ENCODE data around the gene ARF4.

The ARF4 gene

DNA sequence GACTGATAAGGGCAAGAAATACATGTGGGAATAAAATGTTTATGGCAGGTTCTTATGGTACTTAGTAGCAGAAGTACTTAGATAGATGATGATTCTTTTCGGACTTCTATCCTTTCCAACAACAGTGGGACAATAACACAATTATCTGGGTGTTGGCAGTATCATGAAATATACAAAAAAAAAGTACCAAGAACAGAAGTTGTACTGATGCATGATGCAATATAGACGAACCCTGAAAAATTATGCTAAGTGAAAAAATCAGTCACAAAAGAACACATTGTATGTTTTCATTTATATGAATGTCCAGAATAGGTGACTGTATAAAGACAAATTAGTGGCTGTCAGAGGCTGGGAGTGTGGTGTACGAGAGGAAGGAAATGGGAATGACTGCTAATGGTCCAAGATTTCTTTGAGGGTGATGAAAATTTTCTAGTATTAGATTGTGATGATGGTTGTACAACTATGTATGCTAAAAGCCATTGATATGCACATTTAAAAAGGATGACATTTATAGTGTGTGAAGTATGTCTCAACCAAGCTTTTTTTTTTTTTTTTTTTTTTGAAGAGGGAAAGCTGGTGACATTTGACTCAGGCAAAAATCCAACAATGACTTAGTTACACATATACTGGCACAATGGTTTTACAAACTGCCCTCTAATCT lies 21.0 kb downstream of the ARF4 start:
- DNase-seq, result no peak

DNA sequence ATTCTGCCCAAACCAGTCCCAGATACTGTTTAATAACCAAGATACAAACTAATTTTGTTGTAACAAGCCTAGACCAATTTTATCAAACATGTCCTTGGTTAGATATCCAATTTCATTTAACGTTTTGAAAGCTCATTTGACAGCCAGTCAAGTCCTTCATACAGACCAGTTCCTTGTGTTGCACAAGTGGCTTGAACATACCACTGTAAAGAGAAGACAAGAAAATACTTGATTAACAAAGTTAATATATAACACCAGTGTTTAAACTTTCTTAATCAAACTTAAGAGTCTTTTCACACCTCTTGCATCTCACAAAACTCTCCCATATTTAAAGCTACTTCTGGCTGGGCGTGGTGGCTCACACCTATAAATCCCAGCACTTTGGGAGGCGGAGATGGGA lies 25.0 kb downstream of the ARF4 start:
- DNase-seq, result no peak

DNA sequence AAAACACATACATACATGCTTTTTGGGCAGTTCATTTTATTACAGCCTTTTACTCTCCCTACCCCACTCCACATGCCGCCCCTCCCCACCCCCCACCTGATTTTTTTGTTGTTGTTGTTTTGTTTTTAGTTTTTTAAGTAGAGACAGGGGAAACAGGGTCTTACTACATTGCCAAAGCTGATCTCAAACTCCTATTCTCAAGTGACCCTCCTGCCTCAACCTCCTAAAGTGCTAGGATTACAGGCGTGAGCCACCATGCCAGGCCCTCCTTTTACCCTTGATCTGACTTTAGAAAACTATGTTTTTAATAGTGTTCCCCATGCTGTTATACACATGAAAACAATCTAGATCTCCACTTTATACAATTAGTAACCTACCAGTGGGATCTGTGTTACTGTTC lies 26.3 kb downstream of the ARF4 start:
- no peak for DNase-seq

DNA sequence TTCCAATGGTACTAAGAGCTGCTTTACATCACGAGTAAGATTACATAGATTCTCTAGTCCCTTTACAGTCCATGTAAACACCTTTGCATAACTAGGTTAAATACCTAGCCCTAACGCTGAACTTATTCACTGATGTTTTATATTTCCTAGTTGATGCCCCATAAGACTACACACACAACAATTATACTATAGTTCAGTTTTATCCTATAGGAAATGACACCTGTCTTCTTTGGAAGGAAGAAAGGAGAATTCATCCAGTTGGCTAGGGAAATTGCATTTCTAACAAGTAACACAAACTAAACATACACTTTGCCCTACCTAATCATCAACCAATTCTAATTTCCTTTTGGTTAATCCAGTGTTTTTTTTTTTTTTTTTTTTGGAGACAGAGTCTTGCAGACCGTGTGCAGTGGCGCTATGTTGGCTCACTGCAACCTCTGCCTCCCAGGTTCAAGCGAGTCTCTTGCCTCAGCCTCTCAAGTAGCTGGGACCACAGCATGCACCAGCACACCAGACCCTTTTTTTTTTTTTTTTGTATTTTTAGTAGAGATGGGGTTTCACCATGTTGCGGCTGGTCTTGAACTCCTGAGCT lies 27.2 kb downstream of the ARF4 start:
- no peak for DNase-seq

DNA sequence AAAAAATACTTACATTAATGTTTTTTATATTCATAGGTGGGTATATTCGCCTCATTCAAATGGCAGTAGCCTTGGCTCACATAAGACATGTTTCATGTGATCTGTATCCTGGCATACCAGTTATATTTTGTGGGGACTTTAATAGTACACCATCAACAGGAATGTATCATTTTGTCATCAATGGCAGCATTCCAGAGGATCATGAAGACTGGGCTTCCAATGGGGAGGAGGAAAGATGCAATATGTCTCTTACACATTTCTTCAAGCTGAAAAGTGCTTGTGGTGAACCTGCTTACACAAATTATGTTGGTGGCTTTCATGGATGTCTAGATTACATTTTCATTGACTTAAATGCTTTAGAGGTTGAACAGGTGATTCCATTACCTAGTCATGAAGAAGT lies 37.6 kb downstream of the ARF4 start:
- DNase-seq, result no peak

DNA sequence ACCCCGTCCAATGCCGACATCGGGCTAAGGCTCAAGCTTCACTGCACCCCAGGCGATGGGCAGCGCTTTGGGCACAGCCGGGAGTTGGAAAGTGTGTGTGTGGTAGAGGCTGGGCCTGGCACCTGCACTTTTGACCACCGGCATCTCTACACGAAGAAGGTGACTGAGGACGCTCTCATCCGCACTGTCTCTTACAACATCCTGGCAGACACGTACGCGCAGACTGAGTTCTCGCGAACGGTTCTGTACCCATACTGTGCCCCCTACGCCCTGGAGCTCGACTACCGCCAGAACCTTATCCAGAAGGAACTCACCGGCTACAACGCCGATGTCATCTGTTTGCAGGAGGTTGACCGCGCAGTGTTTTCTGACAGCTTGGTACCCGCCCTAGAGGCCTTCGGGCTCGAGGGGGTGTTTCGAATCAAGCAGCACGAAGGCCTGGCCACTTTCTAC lies 40.0 kb downstream of the ARF4 start:
- peak; percentile 17 for DNase-seq

DNA sequence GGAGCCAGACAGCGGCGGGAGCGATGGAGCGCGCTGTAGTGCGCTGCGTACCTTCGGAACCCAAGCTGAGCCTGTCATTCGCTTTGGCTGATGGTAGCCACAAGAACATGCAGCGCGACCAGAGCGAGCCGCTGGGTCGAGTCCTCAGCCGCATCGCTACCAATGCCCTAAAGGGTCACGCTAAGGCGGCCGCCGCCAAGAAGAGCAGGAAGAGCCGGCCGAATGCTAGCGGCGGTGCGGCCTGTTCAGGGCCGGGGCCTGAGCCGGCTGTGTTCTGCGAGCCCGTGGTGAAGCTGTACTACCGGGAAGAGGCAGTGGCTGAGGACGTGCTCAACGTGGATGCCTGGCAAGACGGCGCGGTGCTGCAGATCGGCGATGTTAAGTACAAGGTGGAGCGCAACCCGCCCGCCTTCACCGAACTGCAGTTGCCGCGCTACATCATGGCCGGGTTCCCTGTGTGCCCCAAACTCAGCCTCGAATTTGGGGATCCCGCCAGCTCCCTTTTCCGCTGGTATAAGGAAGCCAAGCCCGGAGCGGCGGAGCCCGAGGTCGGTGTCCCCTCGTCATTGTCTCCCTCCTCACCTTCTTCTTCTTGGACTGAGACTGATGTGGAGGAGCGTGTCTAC lies 40.6 kb downstream of the ARF4 start:
- DNase-seq, result peak; percentile 11

DNA sequence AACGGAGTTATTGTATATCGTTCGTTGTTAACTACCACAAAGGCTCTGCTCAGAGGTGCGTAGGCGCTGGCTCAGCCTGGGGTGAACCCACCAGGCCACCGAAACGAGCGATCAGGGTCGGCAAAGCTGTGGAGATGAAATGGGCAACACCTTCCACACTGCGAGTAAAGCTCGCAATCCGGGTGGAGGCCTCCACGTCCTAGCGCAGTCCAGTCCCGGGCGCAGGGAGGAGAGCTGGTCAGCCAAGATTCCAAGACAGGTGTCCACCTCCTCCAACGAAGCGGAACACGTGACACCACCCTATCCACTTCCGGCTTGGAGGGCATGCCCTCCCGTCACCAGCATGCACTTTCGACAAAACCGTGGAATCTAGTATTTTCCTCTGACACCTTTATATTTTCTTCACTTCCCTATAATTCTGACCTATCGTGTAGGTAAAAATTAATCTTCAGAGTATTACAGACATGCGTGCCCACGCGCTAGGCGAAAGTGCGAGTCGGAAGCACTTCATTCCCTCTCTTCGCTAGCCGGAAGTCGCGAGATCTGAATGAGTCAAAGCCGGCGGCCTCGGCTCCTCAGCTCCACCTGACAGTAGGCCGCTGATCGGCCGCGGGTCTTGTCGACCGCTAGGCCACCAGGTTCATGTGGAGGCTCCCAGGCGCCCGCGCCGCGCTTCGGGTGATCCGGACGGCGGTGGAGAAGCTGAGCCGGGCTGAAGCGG lies 41.2 kb downstream of the ARF4 start, which contains the start of gene PDE12:
TSS of gene PDE12 (plus strand) at position 537 of the 721 bp plus-strand sequence. CDS start at position 643, 106 bp downstream.
- DNase-seq, result peak; percentile 75

DNA sequence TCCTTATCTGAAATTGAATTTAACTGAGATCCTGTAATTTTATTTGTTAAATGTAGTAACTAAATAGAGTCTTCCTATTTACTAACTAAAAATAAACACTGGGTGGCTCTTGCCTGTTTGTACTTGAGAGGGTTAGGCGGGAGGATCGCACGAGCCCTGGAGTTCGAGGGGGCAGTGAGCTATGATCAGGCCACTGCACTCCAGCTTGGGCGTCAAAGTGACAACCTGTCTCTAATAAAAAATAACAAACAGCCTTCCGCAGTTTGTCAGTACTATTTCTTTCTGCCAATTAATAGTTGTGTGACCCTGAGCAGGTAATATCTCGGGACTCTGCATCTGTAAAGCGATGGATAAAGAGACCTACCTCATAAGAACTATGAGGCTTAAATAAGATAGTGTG lies 41.8 kb downstream of the ARF4 start:
- no peak for DNase-seq

DNA sequence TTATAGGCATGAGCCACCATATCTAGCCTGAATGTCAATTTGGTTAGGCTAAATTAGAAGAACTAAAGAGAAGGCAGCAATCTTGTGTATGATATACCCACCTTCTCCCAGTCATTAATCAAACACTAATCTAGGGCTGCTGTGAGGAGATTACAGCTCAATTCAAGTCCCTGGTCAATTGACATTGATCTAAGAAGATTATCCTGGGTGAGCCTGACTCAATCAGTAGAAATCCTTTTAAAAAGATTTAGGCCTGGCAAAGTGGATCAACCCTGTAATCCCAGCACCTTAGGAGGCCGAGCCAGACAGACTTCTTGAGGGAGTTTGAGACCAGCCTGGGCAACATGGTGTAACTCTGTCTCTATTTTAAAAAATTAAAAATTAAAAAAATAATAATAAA lies 50.5 kb downstream of the ARF4 start:
- DNase-seq, result no peak

DNA sequence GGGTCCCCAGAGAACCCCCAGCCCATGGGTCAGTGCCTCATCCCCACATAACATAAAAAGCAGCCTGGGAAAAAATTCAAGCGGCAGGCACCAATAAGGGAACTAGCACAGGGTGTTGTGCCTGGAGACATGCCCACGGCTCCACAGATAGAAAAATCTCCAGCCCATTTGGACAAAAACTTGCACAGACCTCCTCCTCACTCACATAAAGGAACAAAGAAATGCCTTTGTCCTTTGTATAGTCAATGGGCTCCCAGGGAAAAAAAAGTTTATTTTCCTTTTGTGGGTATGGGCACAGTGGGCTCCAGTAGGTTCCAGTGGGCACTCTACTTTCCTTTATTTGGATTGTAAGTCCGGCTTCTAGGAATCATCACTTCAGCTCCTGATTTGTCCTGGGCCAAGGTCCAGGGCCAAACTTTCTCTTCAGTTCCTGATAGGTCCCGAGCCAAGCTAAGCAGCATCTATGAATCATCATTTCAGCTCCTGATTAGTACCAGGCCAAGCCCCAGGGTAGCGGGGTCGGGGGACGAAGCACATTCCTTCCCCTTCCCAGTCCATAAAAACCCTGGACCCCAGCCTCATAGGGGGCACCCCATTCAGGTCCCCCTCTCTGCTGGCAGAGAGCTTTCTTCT lies 51.4 kb downstream of the ARF4 start:
- DNase-seq, result no peak

DNA sequence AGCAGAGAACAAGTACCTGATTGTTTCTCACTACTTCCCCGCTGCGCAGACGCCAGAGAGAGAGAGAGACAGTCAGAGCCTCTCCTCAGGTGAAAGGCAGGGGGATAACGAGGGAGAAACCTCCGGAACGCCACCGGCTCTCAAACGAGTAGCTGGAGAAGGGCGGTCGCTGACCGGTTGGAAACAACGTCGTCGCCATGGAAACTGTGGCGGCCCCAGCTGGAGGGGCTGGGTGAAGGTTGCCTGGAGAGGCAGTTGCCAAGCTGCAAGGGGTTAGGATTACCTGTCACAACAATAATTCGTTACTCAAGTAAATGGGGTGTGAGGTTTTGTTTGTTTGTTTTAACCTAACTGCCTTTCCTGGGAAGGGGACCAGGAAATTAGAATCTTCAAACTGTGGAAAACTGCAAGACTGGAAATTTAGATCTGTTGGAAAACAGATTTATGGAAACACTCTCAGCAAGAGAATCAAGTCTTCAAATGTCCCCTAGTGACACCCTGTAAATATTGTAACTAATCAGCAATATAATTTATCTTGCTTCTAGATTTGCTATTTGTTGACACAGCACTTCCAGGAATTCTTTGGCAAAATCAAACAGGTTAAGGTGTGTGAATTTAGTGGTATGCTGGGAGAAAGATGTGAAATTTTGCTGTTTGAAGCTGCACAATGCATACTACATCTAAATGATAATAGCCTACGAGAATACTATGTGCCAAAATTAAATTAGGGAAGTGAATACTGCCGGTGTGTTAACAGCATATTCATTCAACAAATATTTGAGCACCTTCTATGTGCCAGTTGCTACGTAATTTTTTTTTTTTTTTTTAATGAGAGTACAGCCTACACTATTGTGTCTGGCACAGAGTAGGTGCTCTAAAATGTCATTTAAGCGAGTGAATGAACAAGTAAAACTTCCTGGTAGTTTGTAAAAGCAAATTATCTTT lies 52.7 kb downstream of the ARF4 start, which contains the start of gene DNAH12:
TSS of gene DNAH12 (minus strand) at position 164 of the 945 bp plus-strand sequence. CDS start 1,474 bp downstream, outside the sequence.
- DNase-seq, result no peak

DNA sequence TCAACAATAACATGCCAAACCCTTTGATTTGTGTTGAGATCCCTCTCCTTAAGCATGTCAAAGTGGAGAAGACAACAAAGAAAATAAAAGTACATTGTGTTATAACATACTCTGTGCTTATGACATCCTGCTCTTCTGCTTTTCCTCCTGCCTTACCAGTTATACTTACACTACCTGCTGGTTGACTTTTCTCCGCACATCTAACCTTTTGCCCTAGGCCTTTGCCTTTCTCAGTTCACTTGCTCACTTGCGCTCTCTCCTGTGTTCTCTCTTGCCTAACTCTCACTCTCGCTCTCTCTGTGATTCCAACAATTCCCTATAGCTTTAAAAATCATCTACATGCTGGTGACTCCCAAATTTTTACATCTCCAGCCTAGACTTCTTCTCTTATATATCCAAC lies 58.7 kb downstream of the ARF4 start:
- no peak for DNase-seq

DNA sequence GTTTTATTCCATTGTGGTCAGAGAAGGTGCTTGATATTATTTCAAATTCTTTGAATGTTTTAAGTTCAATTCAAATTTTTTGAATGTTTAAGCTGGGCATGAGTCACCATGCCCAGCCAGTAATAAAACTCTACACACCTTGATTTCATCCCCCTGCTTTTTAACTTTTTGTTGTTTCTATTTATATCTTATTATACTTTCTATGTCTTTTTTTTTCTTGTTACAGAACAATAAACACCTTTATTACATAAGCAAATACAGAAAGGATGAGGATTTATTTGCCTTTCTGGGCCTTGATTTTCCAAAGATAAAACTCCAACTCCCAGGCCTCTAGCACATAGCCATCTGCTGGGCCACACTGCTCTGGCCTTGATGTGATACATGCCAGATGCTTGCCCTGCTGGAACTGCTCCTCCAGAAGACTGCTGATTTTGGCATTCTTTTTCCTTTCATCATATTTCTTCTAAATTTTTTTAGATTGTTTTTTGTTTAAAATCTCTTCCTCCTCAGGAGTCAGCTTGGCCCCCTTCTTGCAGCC lies 67.0 kb downstream of the ARF4 start:
- no peak for DNase-seq

All from activated CD4-positive, alpha-beta T cell treated with anti-CD3 and anti-CD28 coated beads for 1 hour (primary cell).